Keratinocyte (primary cell): ENCODE measurements around the gene DHCR7. TPM values are rescaled to one million over a fixed set of nuclear protein-coding genes. Genes with fewer than 3 reads are reported as not detected.

Source experiments
- DNase-seq: peaks from one replicate; pipeline ENCODE4 v3.0.0-alpha.2; 2011; ENCODE audit warnings: low read depth, missing footprints, low spot score
- FAIRE-seq: peaks from 2 replicates; lab custom pipeline; 2011; peaks lifted over from hg19 to GRCh38; lab: Jason Lieb, UNC
- H2AFZ ChIP-seq: 2 replicates; pipeline ENCODE4 v1.6.0; 2012; ENCODE audit warnings: low read length, control low read depth, inconsistent platforms; ENCODE audit not compliant: control insufficient read depth
- H3K27ac ChIP-seq: 2 replicates; pipeline ENCODE4 v1.5.1; 2011; ENCODE audit warnings: low read length; ENCODE audit not compliant: control insufficient read depth, insufficient read depth
- H3K27me3 ChIP-seq: 3 replicates; pipeline ENCODE4 v1.6.0; 2011; ENCODE audit warnings: low read length; ENCODE audit not compliant: control insufficient read depth, insufficient read depth; ENCODE audit errors: extremely low read depth
- H3K36me3 ChIP-seq, 2 experiments: 2 replicates in 1 of 2; 3 replicates in 1 of 2; pipeline ENCODE4 v1.5.1; 2011; ENCODE audit warnings: low read length in 2 of 2, mild to moderate bottlenecking in 1 of 2; ENCODE audit not compliant: control insufficient read depth in 2 of 2, insufficient read depth in 2 of 2; ENCODE audit errors: extremely low read depth in 1 of 2
- H3K4me1 ChIP-seq: 3 replicates; pipeline ENCODE4 v1.5.1; 2011; ENCODE audit warnings: low read length; ENCODE audit not compliant: control insufficient read depth, insufficient read depth; ENCODE audit errors: extremely low read depth
- H3K4me2 ChIP-seq: 3 replicates; pipeline ENCODE4 v1.6.0; 2011; ENCODE audit warnings: low read depth, low read length; ENCODE audit not compliant: control insufficient read depth, insufficient read depth; ENCODE audit errors: extremely low read depth
- H3K4me3 ChIP-seq, 3 experiments: fragments of 200-600 bp in 1 of 3; sonication (generic) in 1 of 3; 2 replicates in 2 of 3; 3 replicates in 1 of 3; pipeline ENCODE4 v1.5.1; 2011 to 2016; ENCODE audit warnings: low read length in 3 of 3, mild to moderate bottlenecking in 3 of 3, control low read depth in 2 of 3, inconsistent platforms in 1 of 3, low read depth in 1 of 3, mixed read lengths in 1 of 3, mixed run types in 1 of 3, moderate library complexity in 1 of 3; ENCODE audit not compliant: control insufficient read depth in 2 of 3, insufficient read depth in 2 of 3; ENCODE audit errors: extremely low read depth in 1 of 3
- H3K79me2 ChIP-seq: 2 replicates; pipeline ENCODE4 v1.6.0; 2012; ENCODE audit warnings: low read length; ENCODE audit not compliant: control insufficient read depth, insufficient read depth
- H3K9ac ChIP-seq: 3 replicates; pipeline ENCODE4 v1.6.0; 2011; ENCODE audit warnings: low read length; ENCODE audit not compliant: control insufficient read depth, insufficient read depth; ENCODE audit errors: extremely low read depth
- H3K9me1 ChIP-seq: 3 replicates; pipeline ENCODE4 v1.6.0; 2011; ENCODE audit warnings: low read length; ENCODE audit not compliant: control insufficient read depth, insufficient read depth; ENCODE audit errors: extremely low read depth
- H3K9me3 ChIP-seq: 2 replicates; pipeline ENCODE4 v1.5.1; 2012; ENCODE audit warnings: low read depth, low read length; ENCODE audit not compliant: control insufficient read depth
- H4K20me1 ChIP-seq: 3 replicates; pipeline ENCODE4 v1.6.0; 2011; ENCODE audit warnings: low read length; ENCODE audit not compliant: control insufficient read depth, insufficient read depth; ENCODE audit errors: extremely low read depth
- EZH2 ChIP-seq: IDR thresholded peaks from one replicate; pipeline ENCODE4 v1.6.1; 2012; ENCODE audit warnings: inconsistent platforms, mild to moderate bottlenecking, low read length, moderate library complexity
- dilution Hi-C: fragments of 300-500 bp; cut with MboI; formaldehyde crosslinking; loops from one replicate; pipeline ENCODE4 v1.7.0; 2020; ENCODE audit warnings: low sequenced_read_pairs; ENCODE audit not compliant: extremely low pct_ligation_motif_present
- polyA plus RNA-seq, 5 experiments: library from polyadenylated mRNA; depleted of rRNA in 3 of 5; stranded (reverse) in 3 of 5; stranded (forward) in 1 of 5; unstranded in 1 of 5; fragments of >200 nt; gene quantifications; 1 replicate in 1 of 5; 2 replicates in 3 of 5; 3 replicates in 1 of 5; pipeline versions ENCODE4 v1.2.1 to v1.2.3, GENCODE V29; 2011 to 2012; ENCODE audit warnings: missing spikeins in 2 of 5, low read depth in 1 of 5, low replicate concordance in 1 of 5
- TF ChIP-seq, protein P1 (sequence below), 3 experiments: IDR thresholded peaks in 1 of 3; conservative IDR thresholded peaks in 1 of 3; optimal IDR thresholded peaks in 1 of 3; 2 replicates in 2 of 3; 3 replicates in 1 of 3; pipeline versions ENCODE3 to v1.5.1; 2011; ENCODE audit warnings: low read length in 3 of 3, mild to moderate bottlenecking in 3 of 3, moderate library complexity in 2 of 3, control low read depth in 1 of 3, inconsistent platforms in 1 of 3; ENCODE audit not compliant: insufficient read depth in 2 of 3; ENCODE audit errors: extremely low read depth in 1 of 3

The DHCR7 gene
- polyA plus RNA-seq, 1 donor (not counting 4 experiments of a cell fraction or from before 2014, with no cell fraction given), result 143 TPM

DNA sequence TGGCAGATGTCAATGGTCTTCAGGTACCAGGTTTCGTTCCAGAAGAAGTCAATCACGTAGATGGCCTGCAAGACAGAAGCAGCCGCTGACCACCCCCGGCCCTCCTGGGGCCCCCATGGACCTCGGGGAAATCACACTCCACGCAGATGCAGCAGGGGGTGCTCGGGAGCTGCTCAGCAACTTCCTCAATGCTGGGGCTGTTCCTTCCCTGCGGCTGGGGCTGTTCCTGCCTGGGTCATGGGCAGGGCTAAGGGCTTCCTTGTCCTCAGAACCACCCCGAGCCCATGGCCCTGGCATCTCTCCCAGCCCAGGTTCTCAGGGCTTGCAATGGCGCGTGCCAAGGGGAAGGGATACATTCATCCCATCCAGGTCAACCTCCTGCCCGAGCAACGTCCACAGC, 10.3 kb downstream of the DHCR7 start:
- Histone ChIP-seq H3K4me1 (no peaks in the 10 kb centered on the region), H3K27me3 (no peaks in the 10 kb centered on the region), H3K4me3 (no peak overlapping the region), H3K9me3 (no peaks in the 10 kb centered on the region), H2AFZ (no peak overlapping the region), H3K79me2 (peaks cover 6% of the 10 kb centered on the region), H3K9ac (no peak overlapping the region), H3K36me3 (peaks cover 48 to 57% of the 10 kb centered on the region in 2 experiments), H4K20me1 (peaks cover 3% of the 10 kb centered on the region), H3K9me1 (no peaks in the 10 kb centered on the region), H3K4me2 (no peak overlapping the region), H3K27ac (no peak overlapping the region)
- no peak for FAIRE-seq
- no peak for DNase-seq
- TF ChIP-seq EZH2, result no peak
- TF ChIP-seq, protein P1, sequence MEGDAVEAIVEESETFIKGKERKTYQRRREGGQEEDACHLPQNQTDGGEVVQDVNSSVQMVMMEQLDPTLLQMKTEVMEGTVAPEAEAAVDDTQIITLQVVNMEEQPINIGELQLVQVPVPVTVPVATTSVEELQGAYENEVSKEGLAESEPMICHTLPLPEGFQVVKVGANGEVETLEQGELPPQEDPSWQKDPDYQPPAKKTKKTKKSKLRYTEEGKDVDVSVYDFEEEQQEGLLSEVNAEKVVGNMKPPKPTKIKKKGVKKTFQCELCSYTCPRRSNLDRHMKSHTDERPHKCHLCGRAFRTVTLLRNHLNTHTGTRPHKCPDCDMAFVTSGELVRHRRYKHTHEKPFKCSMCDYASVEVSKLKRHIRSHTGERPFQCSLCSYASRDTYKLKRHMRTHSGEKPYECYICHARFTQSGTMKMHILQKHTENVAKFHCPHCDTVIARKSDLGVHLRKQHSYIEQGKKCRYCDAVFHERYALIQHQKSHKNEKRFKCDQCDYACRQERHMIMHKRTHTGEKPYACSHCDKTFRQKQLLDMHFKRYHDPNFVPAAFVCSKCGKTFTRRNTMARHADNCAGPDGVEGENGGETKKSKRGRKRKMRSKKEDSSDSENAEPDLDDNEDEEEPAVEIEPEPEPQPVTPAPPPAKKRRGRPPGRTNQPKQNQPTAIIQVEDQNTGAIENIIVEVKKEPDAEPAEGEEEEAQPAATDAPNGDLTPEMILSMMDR (optimal IDR thresholded peaks at IDR 0.05 in 1 of 3, IDR thresholded peaks at IDR 0.05 in 1 of 3, conservative IDR thresholded peaks at IDR 0.05 in 1 of 3; ENCODE audit: extremely low read depth in 1 of 3, insufficient read depth in 2 of 3, low read length in 3 of 3), result no peak
- dilution Hi-C loops, result no loop called here

DNA sequence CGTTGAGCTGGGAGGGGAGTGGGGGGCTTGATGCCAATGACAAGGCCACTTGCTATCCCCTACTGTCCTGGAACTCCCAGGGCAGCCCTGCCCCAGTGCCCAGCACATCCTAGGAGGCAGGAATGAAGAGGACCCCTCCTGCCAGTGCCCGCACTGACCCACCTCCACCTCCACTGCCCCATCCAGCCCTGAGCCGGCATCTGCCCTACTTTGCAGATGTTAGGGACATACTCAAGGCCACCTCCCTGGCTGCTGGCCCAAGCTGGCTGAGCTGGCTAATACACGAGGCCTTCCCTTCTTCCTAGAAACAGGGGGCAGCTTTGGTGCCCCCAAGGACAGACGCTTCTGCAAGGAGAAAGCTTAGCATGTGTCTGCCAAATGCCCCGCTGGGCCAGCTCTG, 10.8 kb downstream of the DHCR7 start:
- Histone ChIP-seq H3K9me1 (no peaks in the 10 kb centered on the region), H3K4me3 (no peak overlapping the region), H3K27me3 (no peaks in the 10 kb centered on the region), H3K27ac (no peak overlapping the region), H4K20me1 (peaks cover 3% of the 10 kb centered on the region), H2AFZ (no peak overlapping the region), H3K9me3 (no peaks in the 10 kb centered on the region), H3K4me2 (no peak overlapping the region), H3K9ac (no peak overlapping the region), H3K36me3 (peaks cover 44 to 54% of the 10 kb centered on the region in 2 experiments), H3K4me1 (no peaks in the 10 kb centered on the region), H3K79me2 (peaks cover 6% of the 10 kb centered on the region)
- no peak for TF ChIP-seq EZH2
- TF ChIP-seq, protein P1 (optimal IDR thresholded peaks at IDR 0.05 in 1 of 3, IDR thresholded peaks at IDR 0.05 in 1 of 3, conservative IDR thresholded peaks at IDR 0.05 in 1 of 3; ENCODE audit: extremely low read depth in 1 of 3, insufficient read depth in 2 of 3, low read length in 3 of 3), result no peak
- dilution Hi-C loops, result no loop called here
- DNase-seq, result no peak
- no peak for FAIRE-seq
